ENCODE data around the gene PAK5. TPM values are rescaled to one million over a fixed set of nuclear protein-coding genes. Genes with fewer than 3 reads are reported as not detected.
A peak's percentile ranks its signal among the peaks of the same experiment; 100 is the strongest.

PAK5 gene
- total and polyA plus RNA-seq, 2 experiments from 2014 or later = 0.57 to 1.1 TPM

GRCh38 chr20:9758752-9759151 is 80.1 kb downstream of the PAK5 start:
- Mint-ChIP-seq H3K27ac (peak overlapping the region; percentile 70), H3K27me3 (ENCODE audit: insufficient read depth, low read depth, poor library complexity) (no peaks in the 10 kb centered on the region), H3K36me3 (ENCODE audit: low read depth) (no peaks in the 10 kb centered on the region), H3K9me3 (peaks cover 4% of the 10 kb centered on the region), H3K4me3 (no peak overlapping the region), H3K4me1 (peaks cover 28% of the 10 kb centered on the region)
- Histone ChIP-seq H4K20me1 (replicated peaks; ENCODE audit: insufficient read depth) (no peaks in the 10 kb centered on the region), H3K27me3 (ENCODE audit: insufficient read depth) (no peaks in the 10 kb centered on the region), H3K9me2 (ENCODE audit: insufficient read depth) (no peaks in the 10 kb centered on the region), H3K4me2 (peak overlapping the region; percentile 28; the same call in 1 of the 2 replicates), H3K79me2 (replicated peaks; ENCODE audit: insufficient read depth) (no peaks in the 10 kb centered on the region), H3K27ac (ENCODE audit: low read depth) (no peak overlapping the region), H3K4me1 (ENCODE audit: insufficient read depth) (peaks cover 15% of the 10 kb centered on the region), H3F3A (replicated peaks; ENCODE audit: low read depth) (no peaks in the 10 kb centered on the region), H2AFZ (no peak overlapping the region), H3K36me3 (ENCODE audit: insufficient read depth) (no peaks in the 10 kb centered on the region), H3K4me3 (no peak overlapping the region)
- TF ChIP-seq CREB1 (CRISPR knock-in tag; IDR thresholded peaks at IDR 0.05; ENCODE audit: low read depth) = no peak
- no peak for TF ChIP-seq ZNF462 (CRISPR knock-in tag; IDR thresholded peaks at IDR 0.05)
- TF ChIP-seq REST (IDR thresholded peaks at IDR 0.05; ENCODE audit: unreplicated experiment) = no peak
- TF ChIP-seq POLR2AphosphoS5 (IDR thresholded peaks at IDR 0.05; ENCODE audit: low read depth) = no peak
- no peak for TF ChIP-seq EZH2phosphoT487 (IDR thresholded peaks at IDR 0.05; ENCODE audit: unreplicated experiment)
- no peak for TF ChIP-seq EZH2 (IDR thresholded peaks at IDR 0.05; ENCODE audit: low read depth, unreplicated experiment)
- TF ChIP-seq ETS1 (IDR thresholded peaks at IDR 0.05) = no peak
- no peak for TF ChIP-seq CTCF (conservative IDR thresholded peaks at IDR 0.05; ENCODE audit: low read depth in 2 of 2)
- no peak for TF ChIP-seq STAT1 (IDR thresholded peaks at IDR 0.05; ENCODE audit: unreplicated experiment)
- no peak for TF ChIP-seq ZNF331 (CRISPR knock-in tag; IDR thresholded peaks at IDR 0.05; ENCODE audit: low read depth)
- no peak for TF ChIP-seq JUNB (IDR thresholded peaks at IDR 0.05; ENCODE audit: unreplicated experiment)
- TF ChIP-seq ZNF114 (CRISPR knock-in tag; IDR thresholded peaks at IDR 0.05) = no peak
- no peak for TF ChIP-seq NANOG (IDR thresholded peaks at IDR 0.05; ENCODE audit: borderline replicate concordance)
- DNase-seq (ENCODE audit: low spot score) = no peak
- peak; percentile 52; the same call in 2 of the 3 replicates for ATAC-seq
